Liver (tissue), 9 donors: ENCODE data around the gene COX10. TPM values are rescaled to one million over a fixed set of nuclear protein-coding genes. Genes with fewer than 3 reads are reported as not detected.
"Not testable (repeated sequence)": the region's sequence is repeated elsewhere in the genome, so short reads cannot be mapped to it uniquely, and the experiment has no call there.

ENCODE experiments used
- DNase-seq: peaks from one replicate; pipeline ENCODE4 v3.0.0-alpha.2; 2017; ENCODE audit warnings: low spot score
- H3K27ac ChIP-seq, 2 donors: one replicate each; pipeline ENCODE4 v1.7.0; 2013; ENCODE audit warnings: inconsistent platforms in 2 of 2, low read length in 2 of 2, control low read depth in 1 of 2, low read depth in 1 of 2, mild to moderate bottlenecking in 1 of 2
- H3K27me3 ChIP-seq, 4 donors: one replicate each; pipeline versions ENCODE4 v1.6.1 to v1.7.0; 2013; ENCODE audit warnings: low read length in 3 of 4, inconsistent platforms in 1 of 4, mild to moderate bottlenecking in 1 of 4, moderate library complexity in 1 of 4; ENCODE audit not compliant: control insufficient read depth in 4 of 4, insufficient read depth in 4 of 4
- H3K36me3 ChIP-seq, 4 donors: one replicate each; pipeline versions ENCODE4 v1.6.1 to v1.7.0; 2013; ENCODE audit warnings: low read length in 3 of 4, mild to moderate bottlenecking in 3 of 4, low read depth in 1 of 4, moderate library complexity in 1 of 4; ENCODE audit not compliant: control insufficient read depth in 4 of 4, insufficient read depth in 3 of 4
- H3K4me1 ChIP-seq, 4 donors: one replicate each; pipeline versions ENCODE4 v1.6.1 to v1.7.0; 2013; ENCODE audit warnings: low read length in 3 of 4, mild to moderate bottlenecking in 3 of 4, moderate library complexity in 1 of 4; ENCODE audit not compliant: control insufficient read depth in 4 of 4, insufficient read depth in 4 of 4
- H3K4me3 ChIP-seq, 3 donors: one replicate each; pipeline versions ENCODE4 v1.6.1 to v1.7.0; 2013; ENCODE audit warnings: low read length in 3 of 3, control low read depth in 1 of 3, low read depth in 1 of 3, mild to moderate bottlenecking in 1 of 3
- H3K9ac ChIP-seq, 2 donors: one replicate each; pipeline ENCODE4 v1.7.0; 2013; ENCODE audit warnings: low read length in 2 of 2, mild to moderate bottlenecking in 2 of 2, moderate library complexity in 2 of 2, control low read depth in 1 of 2, low read depth in 1 of 2
- H3K9me3 ChIP-seq, 4 donors: one replicate each; pipeline versions ENCODE4 v1.6.1 to v1.7.0; 2013; ENCODE audit warnings: low read length in 3 of 4; ENCODE audit not compliant: control insufficient read depth in 4 of 4
- ATF3 ChIP-seq: IDR thresholded peaks from 2 replicates; pipeline ENCODE4 v1.6.1; 2016; ENCODE audit warnings: antibody characterized with exemption
- EGR1 ChIP-seq, 2 donors: IDR thresholded peaks; 2 replicates each; pipeline ENCODE4 v1.6.1; 2016 to 2018; ENCODE audit warnings: antibody characterized with exemption in 2 of 2, low read depth in 2 of 2
- FOXA1 ChIP-seq: IDR thresholded peaks from 2 replicates; pipeline ENCODE4 v1.6.1; 2016; ENCODE audit warnings: antibody characterized with exemption
- FOXA2 ChIP-seq: IDR thresholded peaks from 2 replicates; pipeline ENCODE4 v1.6.1; 2016; ENCODE audit warnings: antibody characterized with exemption
- GABPA ChIP-seq, 2 donors: IDR thresholded peaks in 1 of 2; conservative IDR thresholded peaks in 1 of 2; 2 replicates each; pipeline ENCODE4 v1.6.1; 2016; ENCODE audit warnings: antibody characterized with exemption in 2 of 2, mild to moderate bottlenecking in 1 of 2, moderate library complexity in 1 of 2
- HNF4A ChIP-seq, 2 donors: conservative IDR thresholded peaks; 2 replicates each; pipeline ENCODE4 v1.6.1; 2016; ENCODE audit warnings: antibody characterized with exemption in 2 of 2, mild to moderate bottlenecking in 2 of 2
- HNF4G ChIP-seq: IDR thresholded peaks from 2 replicates; pipeline ENCODE4 v1.6.1; 2016; ENCODE audit warnings: antibody characterized with exemption
- JUND ChIP-seq, 2 donors: IDR thresholded peaks; 2 replicates each; pipeline ENCODE4 v1.6.1; 2016; ENCODE audit warnings: antibody characterized with exemption in 2 of 2
- NR2F2 ChIP-seq: IDR thresholded peaks from 2 replicates; pipeline ENCODE4 v1.6.1; 2016; ENCODE audit warnings: antibody characterized with exemption
- REST ChIP-seq: IDR thresholded peaks from 2 replicates; pipeline ENCODE4 v1.6.1; 2016; ENCODE audit warnings: antibody characterized with exemption, mild to moderate bottlenecking
- RXRA ChIP-seq, 2 donors: IDR thresholded peaks; 2 replicates each; pipeline ENCODE4 v1.6.1; 2017 to 2018; ENCODE audit warnings: antibody characterized with exemption in 2 of 2, mild to moderate bottlenecking in 1 of 2
- SP1 ChIP-seq: IDR thresholded peaks from 2 replicates; pipeline ENCODE4 v1.6.1; 2018; ENCODE audit warnings: antibody characterized with exemption, mild to moderate bottlenecking
- TAF1 ChIP-seq: conservative IDR thresholded peaks from 2 replicates; pipeline ENCODE4 v1.6.1; 2016; ENCODE audit warnings: antibody characterized with exemption, mild to moderate bottlenecking
- YY1 ChIP-seq: IDR thresholded peaks from 2 replicates; pipeline ENCODE4 v1.6.1; 2016; ENCODE audit warnings: antibody characterized with exemption, mild to moderate bottlenecking
- WGBS: extraction: QIAGEN DNeasy Blood & Tissue Kit; methylation state at CpG from one replicate; pipeline ENCODE4 v1.1.7; 2013; 5-methylcytosine and 5-hydroxymethylcytosine counted together
- polyA plus RNA-seq, 2 donors: library from polyadenylated mRNA; stranded (reverse) in 1 of 2; unstranded in 1 of 2; fragments of 200-250 nt in 1 of 2; fragments of >200 nt in 1 of 2; fragmentation: Nextera tagmentation in 1 of 2; extraction: Ambion mirVana in 1 of 2; gene quantifications; one replicate each; pipeline versions ENCODE4 v1.2.1 to v1.2.3, GENCODE V29; 2013 to 2015
- total RNA-seq, 2 donors: library from RNA; depleted of rRNA; stranded (reverse); fragments of >200 nt; gene quantifications; one replicate each; pipeline ENCODE4 v1.2.3, GENCODE V29; 2014
- TF ChIP-seq, protein P1 (sequence below): fragments of 150-350 bp; IDR thresholded peaks from 2 replicates; pipeline ENCODE4 v1.5.1; 2017; ENCODE audit warnings: improper control_type of control experiment, low read depth, low read length; ENCODE audit not compliant: missing input control
- TF ChIP-seq, protein P2 (sequence below): IDR thresholded peaks from 2 replicates; pipeline ENCODE4 v1.6.1; 2016; ENCODE audit warnings: antibody characterized with exemption
- TF ChIP-seq, protein P3 (sequence below): IDR thresholded peaks from 2 replicates; pipeline ENCODE4 v1.6.1; 2016; ENCODE audit warnings: antibody characterized with exemption
- donor health status: healthy.
- donor health status: healthy.
- donor health status: healthy.
- donor health status: healthy.
- donor health status: healthy.

The COX10 gene
- total and polyA plus RNA-seq, 4 donors, result 7.0 to 15.1 (median 8.7) TPM

DNA sequence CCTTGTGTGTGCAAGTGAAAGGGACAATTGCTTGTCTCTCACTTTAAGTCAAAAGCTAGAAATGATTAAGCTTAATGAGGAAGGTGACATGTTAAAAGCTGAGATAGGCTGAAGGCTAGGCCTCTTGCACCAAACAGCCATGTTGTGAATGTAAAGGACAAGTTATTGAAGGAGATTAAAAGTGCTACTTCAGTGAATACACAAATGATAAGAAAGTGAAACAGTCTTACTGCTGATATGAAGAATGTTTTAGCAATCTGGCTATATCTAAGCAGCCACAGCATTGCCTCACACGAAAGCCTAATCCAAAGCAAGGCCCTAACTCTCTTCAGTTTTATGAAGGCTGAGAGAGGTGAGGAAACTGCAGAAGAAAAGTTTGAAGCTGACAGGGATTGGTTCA, 96.3 kb downstream of the COX10 start:
- WGBS, result 95% methylated on average over 1 of the region's 1 CpG
- no peak overlapping the region for H3K9ac ChIP-seq
- H3K4me3 ChIP-seq, result no peak overlapping the region
- H3K27me3 ChIP-seq, result no peaks in the 10 kb centered on the region
- H3K9me3 ChIP-seq, result peaks cover 0 to 4% (median 3%) of the 10 kb centered on the region in 4 donors
- no peak overlapping the region for H3K27ac ChIP-seq
- H3K36me3 ChIP-seq, result peaks cover 0 to 2% (median 0%) of the 10 kb centered on the region in 4 donors
- no peak for TF ChIP-seq FOXA1
- TF ChIP-seq, protein P1, sequence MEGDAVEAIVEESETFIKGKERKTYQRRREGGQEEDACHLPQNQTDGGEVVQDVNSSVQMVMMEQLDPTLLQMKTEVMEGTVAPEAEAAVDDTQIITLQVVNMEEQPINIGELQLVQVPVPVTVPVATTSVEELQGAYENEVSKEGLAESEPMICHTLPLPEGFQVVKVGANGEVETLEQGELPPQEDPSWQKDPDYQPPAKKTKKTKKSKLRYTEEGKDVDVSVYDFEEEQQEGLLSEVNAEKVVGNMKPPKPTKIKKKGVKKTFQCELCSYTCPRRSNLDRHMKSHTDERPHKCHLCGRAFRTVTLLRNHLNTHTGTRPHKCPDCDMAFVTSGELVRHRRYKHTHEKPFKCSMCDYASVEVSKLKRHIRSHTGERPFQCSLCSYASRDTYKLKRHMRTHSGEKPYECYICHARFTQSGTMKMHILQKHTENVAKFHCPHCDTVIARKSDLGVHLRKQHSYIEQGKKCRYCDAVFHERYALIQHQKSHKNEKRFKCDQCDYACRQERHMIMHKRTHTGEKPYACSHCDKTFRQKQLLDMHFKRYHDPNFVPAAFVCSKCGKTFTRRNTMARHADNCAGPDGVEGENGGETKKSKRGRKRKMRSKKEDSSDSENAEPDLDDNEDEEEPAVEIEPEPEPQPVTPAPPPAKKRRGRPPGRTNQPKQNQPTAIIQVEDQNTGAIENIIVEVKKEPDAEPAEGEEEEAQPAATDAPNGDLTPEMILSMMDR, result no peak
- TF ChIP-seq RXRA (IDR thresholded peaks at IDR 0.05), result no peak
- no peak for TF ChIP-seq EGR1 (IDR thresholded peaks at IDR 0.05; ENCODE audit: low read depth in 2 of 2)
- no peak for TF ChIP-seq REST
- no peak for TF ChIP-seq GABPA (IDR thresholded peaks at IDR 0.05 in 1 of 2, conservative IDR thresholded peaks at IDR 0.05 in 1 of 2)
- no peak for TF ChIP-seq HNF4A (conservative IDR thresholded peaks at IDR 0.05)
- TF ChIP-seq, protein P2, sequence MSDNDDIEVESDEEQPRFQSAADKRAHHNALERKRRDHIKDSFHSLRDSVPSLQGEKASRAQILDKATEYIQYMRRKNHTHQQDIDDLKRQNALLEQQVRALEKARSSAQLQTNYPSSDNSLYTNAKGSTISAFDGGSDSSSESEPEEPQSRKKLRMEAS, result no peak
- no peak for TF ChIP-seq ATF3
- no peak for TF ChIP-seq YY1
- TF ChIP-seq HNF4G, result no peak
- TF ChIP-seq TAF1, result no peak
- no peak for TF ChIP-seq FOXA2
- no peak for TF ChIP-seq SP1
- no peak for TF ChIP-seq JUND (IDR thresholded peaks at IDR 0.05)
- TF ChIP-seq, protein P3, sequence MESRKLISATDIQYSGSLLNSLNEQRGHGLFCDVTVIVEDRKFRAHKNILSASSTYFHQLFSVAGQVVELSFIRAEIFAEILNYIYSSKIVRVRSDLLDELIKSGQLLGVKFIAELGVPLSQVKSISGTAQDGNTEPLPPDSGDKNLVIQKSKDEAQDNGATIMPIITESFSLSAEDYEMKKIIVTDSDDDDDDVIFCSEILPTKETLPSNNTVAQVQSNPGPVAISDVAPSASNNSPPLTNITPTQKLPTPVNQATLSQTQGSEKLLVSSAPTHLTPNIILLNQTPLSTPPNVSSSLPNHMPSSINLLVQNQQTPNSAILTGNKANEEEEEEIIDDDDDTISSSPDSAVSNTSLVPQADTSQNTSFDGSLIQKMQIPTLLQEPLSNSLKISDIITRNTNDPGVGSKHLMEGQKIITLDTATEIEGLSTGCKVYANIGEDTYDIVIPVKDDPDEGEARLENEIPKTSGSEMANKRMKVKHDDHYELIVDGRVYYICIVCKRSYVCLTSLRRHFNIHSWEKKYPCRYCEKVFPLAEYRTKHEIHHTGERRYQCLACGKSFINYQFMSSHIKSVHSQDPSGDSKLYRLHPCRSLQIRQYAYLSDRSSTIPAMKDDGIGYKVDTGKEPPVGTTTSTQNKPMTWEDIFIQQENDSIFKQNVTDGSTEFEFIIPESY, result no peak
- no peak for TF ChIP-seq NR2F2
- H3K4me1 ChIP-seq, result no peaks in the 10 kb centered on the region
- no peak for DNase-seq

DNA sequence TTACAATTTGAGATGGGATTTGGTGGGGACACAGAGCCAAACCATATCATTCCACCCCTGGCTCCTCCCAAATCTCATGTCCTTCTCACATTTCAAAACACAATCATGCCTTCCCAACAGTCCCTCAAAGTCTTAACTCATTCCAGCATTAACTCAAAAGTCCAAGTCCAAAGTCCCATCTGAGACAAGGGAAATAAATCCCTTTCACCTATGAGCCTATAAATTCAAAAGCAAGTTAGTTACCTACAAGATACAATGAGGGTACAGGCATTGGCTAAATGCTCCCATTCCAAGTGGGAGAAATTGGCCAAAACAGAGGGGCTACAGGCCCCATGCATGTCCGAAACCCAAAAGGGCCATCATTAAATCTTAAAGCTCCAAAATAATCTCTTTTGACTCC, 98.5 kb downstream of the COX10 start:
- H3K27ac ChIP-seq, H3K36me3 ChIP-seq, DNase-seq, H3K4me1 ChIP-seq, H3K27me3 ChIP-seq, H3K4me3 ChIP-seq, H3K9ac ChIP-seq, H3K9me3 ChIP-seq: not testable (repeated sequence)
- 97% methylated on average over 1 of the region's 1 CpG for WGBS
- TF ChIP-seq HNF4A (conservative IDR thresholded peaks at IDR 0.05), result peak; percentile 46 to 56
